HepG2 (cell line): ENCODE results near the gene NT5DC1.

Experiments used
- CTCF ChIP-seq: sonication (generic); formaldehyde crosslinking; IDR thresholded peaks from 2 replicates; pipeline ENCODE4 v1.5.0; 2020; ENCODE audit warnings: mild to moderate bottlenecking, missing genetic modification reagents, moderate library complexity
- FOXK1 ChIP-seq: sonication (generic); formaldehyde crosslinking; IDR thresholded peaks from 2 replicates; pipeline ENCODE4 v1.4.0; 2020; ENCODE audit warnings: low read depth, missing genetic modification reagents, borderline replicate concordance
- FOXK2 ChIP-seq: fragments of 450-650 bp; IDR thresholded peaks from 2 replicates; pipeline ENCODE4 v1.6.1; 2016
- HNRNPK ChIP-seq: fragments of 200-400 bp; formaldehyde crosslinking; IDR thresholded peaks from 2 replicates; pipeline ENCODE4 v1.6.1; 2018; ENCODE audit warnings: low read length, low read depth, moderate library complexity, mild to moderate bottlenecking; ENCODE audit not compliant: poor library complexity, severe bottlenecking
- IKZF1 ChIP-seq: fragments of 450-650 bp; IDR thresholded peaks from 2 replicates; pipeline ENCODE4 v1.7.1; 2016
- IKZF4 ChIP-seq: sonication (generic); formaldehyde crosslinking; IDR thresholded peaks from 2 replicates; pipeline ENCODE4 v1.5.1; 2020; ENCODE audit warnings: borderline replicate concordance, mild to moderate bottlenecking, low read depth, missing genetic modification reagents; ENCODE audit errors: not compliant biosample characterization
- POLR2A ChIP-seq, 2 experiments: IDR thresholded peaks; 2 replicates each; pipeline ENCODE4 v1.6.1; 2011; ENCODE audit warnings: low read depth in 2 of 2, low read length in 2 of 2, mild to moderate bottlenecking in 1 of 2, moderate library complexity in 1 of 2; ENCODE audit not compliant: insufficient read depth in 1 of 2
- POLR2AphosphoS2 ChIP-seq: IDR thresholded peaks from 2 replicates; pipeline ENCODE4 v1.6.1; 2011; ENCODE audit warnings: low read depth, low read length, improper control_type of control experiment
- POLR2AphosphoS5 ChIP-seq: IDR thresholded peaks from 2 replicates; pipeline ENCODE4 v1.6.1; 2012; ENCODE audit warnings: low read depth, low read length
- RNF219 ChIP-seq: sonication (generic); formaldehyde crosslinking; IDR thresholded peaks from 2 replicates; pipeline ENCODE4 v1.5.0; 2020; ENCODE audit warnings: mild to moderate bottlenecking, missing genetic modification reagents
- ZFP36 ChIP-seq: fragments of 150-350 bp; IDR thresholded peaks from 2 replicates; pipeline ENCODE4 v1.6.1; 2018; ENCODE audit warnings: borderline replicate concordance, low read length, low read depth; ENCODE audit not compliant: partially characterized antibody

- TF ChIP-seq CTCF (CRISPR knock-in tag) = no peak
- TF ChIP-seq ZFP36 = no peak
- no peak for TF ChIP-seq POLR2AphosphoS2
- TF ChIP-seq POLR2AphosphoS5 = no peak
- TF ChIP-seq FOXK2 = no peak
- TF ChIP-seq IKZF4 = no peak
- TF ChIP-seq POLR2A (IDR thresholded peaks at IDR 0.05; ENCODE audit: insufficient read depth in 1 of 2, low read depth in 2 of 2, low read length in 2 of 2) = no peak
- TF ChIP-seq RNF219 (CRISPR knock-in tag) = no peak
- TF ChIP-seq IKZF1 = no peak
- TF ChIP-seq FOXK1 = no peak
- TF ChIP-seq HNRNPK = no peak
These were observed 54.2 kb downstream of the NT5DC1 start for GRCh38 chr6:116154887-116155286.
